Mesenchymal stem cell (in vitro differentiated cells and primary cell): Measurements from ENCODE around the gene NUBP2.

Experiments
- DNase-seq: peaks from one replicate; pipeline ENCODE4 v3.0.0-alpha.2; 2013
- H2AFZ ChIP-seq: one replicate; pipeline ENCODE4 v1.6.1; 2013; ENCODE audit warnings: low read depth, mild to moderate bottlenecking, control low read depth, inconsistent platforms, low read length, moderate library complexity
- H2AK5ac ChIP-seq: 2 replicates; pipeline ENCODE4 v1.6.1; 2013; ENCODE audit warnings: low read length, moderate library complexity, mild to moderate bottlenecking, inconsistent platforms; ENCODE audit not compliant: severe bottlenecking
- H2BK120ac ChIP-seq: one replicate; pipeline ENCODE4 v1.6.1; 2013; ENCODE audit warnings: low read depth, mild to moderate bottlenecking, inconsistent platforms, low read length, moderate library complexity
- H2BK12ac ChIP-seq, 2 experiments: one replicate each; pipeline ENCODE4 v1.6.1; 2013; ENCODE audit warnings: inconsistent platforms in 2 of 2, low read length in 2 of 2, mild to moderate bottlenecking in 2 of 2, moderate library complexity in 2 of 2, control low read depth in 1 of 2
- H2BK15ac ChIP-seq: one replicate; pipeline ENCODE4 v1.6.1; 2013; ENCODE audit warnings: mild to moderate bottlenecking, low read depth, inconsistent platforms; ENCODE audit not compliant: poor library complexity, severe bottlenecking
- H2BK5ac ChIP-seq: 2 replicates; pipeline ENCODE4 v1.6.1; 2013; ENCODE audit warnings: low read depth, mild to moderate bottlenecking, low read length, control low read depth, inconsistent platforms; ENCODE audit not compliant: poor library complexity, severe bottlenecking
- H3K14ac ChIP-seq, 2 experiments: one replicate each; pipeline ENCODE4 v1.6.1; 2013; ENCODE audit warnings: inconsistent platforms in 2 of 2, low read length in 2 of 2, control low read depth in 1 of 2, mild to moderate bottlenecking in 1 of 2, moderate library complexity in 1 of 2
- H3K18ac ChIP-seq, 2 experiments: one replicate each; pipeline ENCODE4 v1.6.1; 2013; ENCODE audit warnings: inconsistent platforms in 2 of 2, low read length in 2 of 2, control low read depth in 1 of 2, low read depth in 1 of 2, mild to moderate bottlenecking in 1 of 2
- H3K23ac ChIP-seq, 2 experiments: one replicate each; pipeline ENCODE4 v1.6.1; 2013; ENCODE audit warnings: inconsistent platforms in 2 of 2, low read length in 2 of 2, mild to moderate bottlenecking in 2 of 2, moderate library complexity in 2 of 2, control low read depth in 1 of 2
- H3K27ac ChIP-seq: 2 replicates; pipeline ENCODE4 v1.5.1; 2013; ENCODE audit warnings: mild to moderate bottlenecking, moderate library complexity, low read length, control low read depth, inconsistent platforms; ENCODE audit not compliant: poor library complexity, severe bottlenecking
- H3K27me3 ChIP-seq, 2 experiments: 2 replicates each; pipeline versions ENCODE4 v1.6.1 to v1.7.0; 2013; ENCODE audit warnings: low read length in 2 of 2, mild to moderate bottlenecking in 2 of 2, moderate library complexity in 2 of 2, control low read depth in 1 of 2, inconsistent platforms in 1 of 2; ENCODE audit not compliant: control insufficient read depth in 1 of 2, insufficient read depth in 1 of 2
- H3K36me3 ChIP-seq, 2 experiments: 2 replicates each; pipeline versions ENCODE4 v1.6.1 to v1.7.0; 2013; ENCODE audit warnings: low read length in 2 of 2, control low read depth in 1 of 2, inconsistent platforms in 1 of 2, low read depth in 1 of 2, mild to moderate bottlenecking in 1 of 2; ENCODE audit not compliant: insufficient read depth in 2 of 2, control insufficient read depth in 1 of 2
- H3K4ac ChIP-seq, 2 experiments: one replicate each; pipeline ENCODE4 v1.6.1; 2013; ENCODE audit warnings: inconsistent platforms in 2 of 2, low read length in 2 of 2, mild to moderate bottlenecking in 2 of 2, moderate library complexity in 2 of 2, control low read depth in 1 of 2, low read depth in 1 of 2
- H3K4me1 ChIP-seq: 2 replicates; pipeline ENCODE4 v1.6.1; 2013; ENCODE audit warnings: low read depth, low read length, control low read depth; ENCODE audit not compliant: control insufficient read depth, insufficient read depth
- H3K4me2 ChIP-seq: 2 replicates; pipeline ENCODE4 v1.6.1; 2013; ENCODE audit warnings: low read length, mild to moderate bottlenecking, inconsistent platforms; ENCODE audit not compliant: poor library complexity, severe bottlenecking
- H3K4me3 ChIP-seq, 2 experiments: 2 replicates each; pipeline versions ENCODE4 v1.5.1 to v1.7.0; 2013; ENCODE audit warnings: low read length in 2 of 2, mild to moderate bottlenecking in 2 of 2, control low read depth in 1 of 2, low read depth in 1 of 2; ENCODE audit not compliant: insufficient read depth in 1 of 2
- H3K79me1 ChIP-seq: replicated peaks from 2 replicates; pipeline ENCODE4 v1.6.1; 2013; ENCODE audit warnings: mild to moderate bottlenecking, control low read depth, low read length, inconsistent platforms; ENCODE audit not compliant: poor library complexity, severe bottlenecking
- H3K9ac ChIP-seq: 2 replicates; pipeline ENCODE4 v1.7.0; 2013; ENCODE audit warnings: mild to moderate bottlenecking, low read length, moderate library complexity
- H3K9me3 ChIP-seq: 2 replicates; pipeline ENCODE4 v1.7.0; 2013; ENCODE audit warnings: mild to moderate bottlenecking, low read length; ENCODE audit not compliant: control insufficient read depth
- H4K8ac ChIP-seq: one replicate; pipeline ENCODE4 v1.6.1; 2013; ENCODE audit warnings: inconsistent platforms, mild to moderate bottlenecking, low read length, moderate library complexity
- H4K91ac ChIP-seq: one replicate; pipeline ENCODE4 v1.6.1; 2013; ENCODE audit warnings: mild to moderate bottlenecking, low read length, inconsistent platforms
- whole genome bisulfite sequencing: methylation state at CpG from one replicate; pipeline ENCODE4 v1.1.7; 2013; ENCODE audit warnings: mixed read lengths; 5-methylcytosine and 5-hydroxymethylcytosine counted together

Gene NUBP2

DNA sequence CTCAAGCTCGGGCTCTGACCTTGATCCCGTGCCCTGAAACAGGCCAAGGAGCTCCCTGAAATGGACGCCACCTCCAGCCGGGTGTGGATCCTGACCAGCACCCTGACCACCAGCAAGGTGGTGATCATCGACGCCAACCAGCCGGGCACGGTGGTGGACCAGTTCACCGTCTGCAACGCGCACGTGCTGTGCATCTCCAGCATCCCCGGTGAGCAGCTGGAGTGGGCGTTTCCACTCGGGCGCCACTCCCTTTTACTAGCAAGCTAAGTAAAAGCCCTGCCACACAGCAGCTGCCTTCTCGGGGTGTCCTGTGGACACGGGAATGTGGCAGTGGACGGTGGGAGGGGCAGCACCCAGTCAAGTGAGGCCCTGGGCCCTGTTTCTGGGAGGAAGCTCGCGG, 17.8 kb upstream of the NUBP2 start:
- Histone ChIP-seq H3K18ac (no peak overlapping the region), H3K4me2 (no peak overlapping the region), H2BK15ac (no peak overlapping the region), H2BK12ac (no peak overlapping the region), H3K36me3 (peaks cover 77 to 100% of the 10 kb centered on the region in 2 experiments), H3K27me3 (no peaks in the 10 kb centered on the region), H3K79me1 (peaks cover 11% of the 10 kb centered on the region), H2AFZ (no peak overlapping the region), H3K9me3 (no peaks in the 10 kb centered on the region), H3K4me3 (no peak overlapping the region), H4K8ac (no peak overlapping the region), H2BK120ac (no peak overlapping the region), H2BK5ac (no peak overlapping the region), H3K27ac (no peak overlapping the region), H3K23ac (no peak overlapping the region), H3K9ac (no peak overlapping the region), H3K4me1 (peaks cover 21% of the 10 kb centered on the region), H3K14ac (no peak overlapping the region), H2AK5ac (no peak overlapping the region), H3K4ac (no peak overlapping the region), H4K91ac (no peak overlapping the region)
- no peak for DNase-seq
- 97% methylated on average over 21 of the region's 21 CpGs for WGBS

DNA sequence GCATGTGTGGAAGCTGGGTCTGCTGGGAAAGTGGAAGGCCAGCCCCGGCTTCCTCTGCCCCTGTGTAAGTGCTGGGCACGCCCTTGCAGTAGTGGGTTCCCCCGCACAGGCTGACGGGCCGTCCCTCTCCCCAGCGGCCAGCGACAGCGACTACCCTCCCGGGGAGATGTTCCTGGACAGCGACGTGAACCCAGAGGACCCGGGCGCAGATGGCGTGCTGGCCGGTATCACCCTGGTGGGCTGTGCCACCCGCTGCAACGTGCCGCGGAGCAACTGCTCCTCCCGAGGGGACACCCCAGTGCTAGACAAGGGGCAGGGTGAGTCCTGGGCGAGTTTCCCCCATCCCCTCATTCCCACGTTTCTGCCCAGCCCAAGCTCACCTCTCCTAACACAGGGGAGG, 16.9 kb upstream of the NUBP2 start:
- Histone ChIP-seq H3K4ac (no peak overlapping the region), H4K8ac (no peak overlapping the region), H2AK5ac (no peak overlapping the region), H3K36me3 (peaks cover 68 to 100% of the 10 kb centered on the region in 2 experiments), H3K27me3 (no peaks in the 10 kb centered on the region), H2BK5ac (no peak overlapping the region), H3K4me3 (no peak overlapping the region), H2AFZ (no peak overlapping the region), H2BK12ac (no peak overlapping the region), H3K4me2 (no peak overlapping the region), H3K27ac (no peak overlapping the region), H4K91ac (no peak overlapping the region), H3K18ac (no peak overlapping the region), H3K79me1 (peaks cover 15% of the 10 kb centered on the region), H2BK15ac (no peak overlapping the region), H3K9ac (no peak overlapping the region), H3K14ac (no peak overlapping the region), H2BK120ac (no peak overlapping the region), H3K23ac (no peak overlapping the region), H3K4me1 (peaks cover 29% of the 10 kb centered on the region), H3K9me3 (no peaks in the 10 kb centered on the region)
- no peak for DNase-seq
- WGBS = 93% methylated on average over 21 of the region's 22 CpGs

DNA sequence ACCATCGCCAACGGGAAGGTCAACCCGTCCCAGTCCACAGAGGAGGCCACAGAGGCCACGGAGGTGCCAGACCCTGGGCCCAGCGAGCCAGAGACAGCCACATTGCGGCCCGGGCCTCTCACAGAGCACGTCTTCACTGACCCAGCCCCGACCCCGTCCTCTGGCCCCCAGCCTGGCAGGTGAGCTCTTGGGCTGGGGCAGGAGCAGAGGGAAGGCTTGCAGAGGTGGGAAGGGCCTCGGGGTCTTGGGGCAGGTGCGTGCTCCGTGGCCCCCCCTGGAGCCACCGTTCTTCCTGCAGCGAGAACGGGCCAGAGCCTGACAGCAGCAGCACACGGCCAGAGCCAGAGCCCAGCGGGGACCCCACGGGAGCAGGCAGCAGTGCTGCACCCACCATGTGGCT, 16.5 kb upstream of the NUBP2 start:
- H3K36me3 ChIP-seq = peaks cover 65 to 96% of the 10 kb centered on the region in 2 experiments
- H3K4me2 ChIP-seq = no peak overlapping the region
- no peak overlapping the region for H2AK5ac ChIP-seq
- no peak overlapping the region for H2BK120ac ChIP-seq
- WGBS = 97% methylated on average over 19 of the region's 19 CpGs
- no peak overlapping the region for H2BK12ac ChIP-seq
- H4K8ac ChIP-seq = no peak overlapping the region
- no peak overlapping the region for H3K23ac ChIP-seq
- H3K9me3 ChIP-seq = no peaks in the 10 kb centered on the region
- H3K18ac ChIP-seq = no peak overlapping the region
- no peak overlapping the region for H3K4ac ChIP-seq
- no peak overlapping the region for H3K27ac ChIP-seq
- no peak overlapping the region for H3K9ac ChIP-seq
- peaks cover 32% of the 10 kb centered on the region for H3K4me1 ChIP-seq
- DNase-seq = no peak
- no peak overlapping the region for H3K14ac ChIP-seq
- no peaks in the 10 kb centered on the region for H3K27me3 ChIP-seq
- peaks cover 15% of the 10 kb centered on the region for H3K79me1 ChIP-seq
- no peak overlapping the region for H3K4me3 ChIP-seq
- no peak overlapping the region for H2BK15ac ChIP-seq
- no peak overlapping the region for H2AFZ ChIP-seq
- no peak overlapping the region for H4K91ac ChIP-seq
- no peak overlapping the region for H2BK5ac ChIP-seq

DNA sequence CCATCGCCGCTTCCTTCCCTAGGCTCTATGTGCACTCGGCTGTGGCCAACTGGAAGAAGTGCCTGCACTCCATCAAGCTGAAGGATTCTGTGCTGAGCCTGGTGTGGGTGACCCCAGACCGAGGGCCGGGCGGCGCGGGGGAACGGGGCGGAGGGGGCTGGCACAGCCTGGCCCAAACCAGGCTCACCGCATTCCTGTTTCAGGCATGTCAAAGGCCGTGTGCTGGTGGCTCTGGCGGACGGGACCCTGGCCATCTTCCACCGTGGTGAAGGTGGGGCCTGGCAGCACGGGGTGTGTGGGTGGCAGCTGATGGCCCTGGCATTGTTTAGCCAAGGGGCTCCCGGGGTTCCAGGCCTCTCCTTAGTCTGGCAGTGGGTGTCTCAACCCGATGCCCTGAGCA, 16.1 kb upstream of the NUBP2 start:
- H3K4me2 ChIP-seq = no peak overlapping the region
- DNase-seq = no peak
- H3K27ac ChIP-seq = no peak overlapping the region
- H3K14ac ChIP-seq = no peak overlapping the region
- H3K79me1 ChIP-seq = peaks cover 15% of the 10 kb centered on the region
- H3K36me3 ChIP-seq = peaks cover 63 to 91% of the 10 kb centered on the region in 2 experiments
- H3K4me1 ChIP-seq = peaks cover 32% of the 10 kb centered on the region
- no peak overlapping the region for H2BK120ac ChIP-seq
- 97% methylated on average over 18 of the region's 18 CpGs for WGBS
- no peak overlapping the region for H3K4me3 ChIP-seq
- no peak overlapping the region for H4K91ac ChIP-seq
- H3K9me3 ChIP-seq = no peaks in the 10 kb centered on the region
- H2BK12ac ChIP-seq = no peak overlapping the region
- no peaks in the 10 kb centered on the region for H3K27me3 ChIP-seq
- H3K9ac ChIP-seq = no peak overlapping the region
- no peak overlapping the region for H2BK5ac ChIP-seq
- no peak overlapping the region for H2AFZ ChIP-seq
- H2AK5ac ChIP-seq = no peak overlapping the region
- H3K23ac ChIP-seq = no peak overlapping the region
- H3K18ac ChIP-seq = no peak overlapping the region
- H4K8ac ChIP-seq = no peak overlapping the region
- H2BK15ac ChIP-seq = no peak overlapping the region
- no peak overlapping the region for H3K4ac ChIP-seq
